Left lung (tissue), 10 donors: Measurements from ENCODE around the gene TDRD3. TPM values are rescaled to one million over a fixed set of nuclear protein-coding genes. Genes with fewer than 3 reads are reported as not detected.

ENCODE experiments used
- ATAC-seq: fragments of 200-7000 bp; cut with Tn5 transposase; one replicate; pipeline ENCODE4 v1.9.1; 2020; ENCODE audit warnings: moderate library complexity
- DNase-seq, 4 donors: peaks; one replicate each; pipeline ENCODE4 v3.0.0-alpha.2; 2013 to 2020
- H3K27ac ChIP-seq, 2 donors: fragments of 200-600 bp; sonication (generic) in 1 of 2; one replicate each; pipeline versions ENCODE4 v1.5.0 to v1.8.0; 2020 to 2021
- H3K27me3 ChIP-seq, 2 donors: fragments of 200-600 bp; sonication (generic) in 1 of 2; one replicate each; pipeline versions ENCODE4 v1.5.0 to v1.8.0; 2020 to 2021
- H3K36me3 ChIP-seq, 2 donors: fragments of 200-600 bp; sonication (generic) in 1 of 2; one replicate each; pipeline versions ENCODE4 v1.5.0 to v1.8.0; 2020 to 2021
- H3K4me1 ChIP-seq, 2 donors: fragments of 200-600 bp; one replicate each; pipeline ENCODE4 v1.8.0; 2021
- H3K4me3 ChIP-seq, 2 donors: fragments of 200-600 bp; sonication (generic) in 1 of 2; one replicate each; pipeline versions ENCODE4 v1.5.0 to v1.8.0; 2020 to 2021; ENCODE audit warnings: mild to moderate bottlenecking in 1 of 2
- H3K9me3 ChIP-seq, 2 donors: fragments of 200-600 bp; sonication (generic) in 1 of 2; one replicate each; pipeline versions ENCODE4 v1.5.0 to v1.8.0; 2020 to 2021
- CTCF ChIP-seq, 2 donors: fragments of 200-600 bp; sonication (generic) in 1 of 2; IDR thresholded peaks; one replicate each; pipeline versions ENCODE4 v1.5.0 to v1.8.0; 2021; ENCODE audit warnings: antibody characterized with exemption in 2 of 2
- intact Hi-C, 2 donors: fragments of 100-400 bp; cut with DNase I; formaldehyde crosslinking; loops; one replicate each; pipeline versions ENCODE4 v1.11.2 to v1.14.2; 2022
- polyA plus RNA-seq, 6 donors: library from polyadenylated mRNA; unstranded; fragments of 120-200 nt; gene quantifications; one replicate each; pipeline ENCODE4 v1.2.1, GENCODE V29; 2013; ENCODE audit not compliant: insufficient read length in 6 of 6
- total RNA-seq, 2 donors: library from RNA; stranded (reverse); fragmentation: NEBNext Ultra II Directional; extraction: Animal tissue kit (Norgen Biotek cat#: 25700); gene quantifications; one replicate each; pipeline ENCODE4 v1.2.1, GENCODE V29; 2021
- donor health status: DM: no; HTN: yes; CAD: no.
- donor health status: DM: no; HTN: no; CAD: no.

TDRD3 gene
- total and polyA plus RNA-seq, 8 donors: 18.2 to 43.4 (median 41.1) TPM

GRCh38 chr13:60494296-60494695, 97.3 kb downstream of the TDRD3 start:
- no peaks in the 10 kb centered on the region for H3K4me1 ChIP-seq
- DNase-seq (no peak), ATAC-seq (no peak)
- H3K4me3 ChIP-seq: no peak overlapping the region
- H3K36me3 ChIP-seq: peaks cover 0 to 34% of the 10 kb centered on the region in 2 donors
- TF ChIP-seq CTCF (IDR thresholded peaks at IDR 0.05): no peak
- no peak overlapping the region for H3K27ac ChIP-seq
- peaks cover 0 to 4% of the 10 kb centered on the region in 2 donors for H3K9me3 ChIP-seq
- intact Hi-C loops: no loop called here
- H3K27me3 ChIP-seq: no peaks in the 10 kb centered on the region

- DNase-seq: no peak
- no peak overlapping the region for H3K27ac ChIP-seq
- H3K4me1 ChIP-seq: no peaks in the 10 kb centered on the region
- no peaks in the 10 kb centered on the region for H3K27me3 ChIP-seq
- peaks cover 0 to 58% of the 10 kb centered on the region in 2 donors for H3K9me3 ChIP-seq
- no peak overlapping the region for H3K4me3 ChIP-seq
- no peak for TF ChIP-seq CTCF (IDR thresholded peaks at IDR 0.05)
- no peak for ATAC-seq
- intact Hi-C loops: no loop called here
- peaks cover 5 to 70% of the 10 kb centered on the region in 2 donors for H3K36me3 ChIP-seq
Measured at GRCh38 chr13:60501236-60501635, 104.2 kb downstream of the TDRD3 start.

GRCh38 chr13:60509601-60510386, 112.8 kb downstream of the TDRD3 start:
- no peak for TF ChIP-seq CTCF (IDR thresholded peaks at IDR 0.05)
- Histone ChIP-seq H3K9me3 (peaks cover 0 to 17% of the 10 kb centered on the region in 2 donors), H3K4me1 (no peaks in the 10 kb centered on the region), H3K27ac (no peak overlapping the region), H3K27me3 (no peaks in the 10 kb centered on the region), H3K4me3 (no peak overlapping the region), H3K36me3 (peaks cover 0 to 33% of the 10 kb centered on the region in 2 donors)
- ATAC-seq (no peak), DNase-seq (no peak)
- intact Hi-C loops: no loop called here

GRCh38 chr13:60511637-60512036, 114.6 kb downstream of the TDRD3 start:
- peaks cover 0 to 26% of the 10 kb centered on the region in 2 donors for H3K36me3 ChIP-seq
- H3K9me3 ChIP-seq: peaks cover 0 to 12% of the 10 kb centered on the region in 2 donors
- no peak overlapping the region for H3K4me3 ChIP-seq
- H3K4me1 ChIP-seq: no peaks in the 10 kb centered on the region
- TF ChIP-seq CTCF (IDR thresholded peaks at IDR 0.05): no peak
- DNase-seq: no peak
- H3K27ac ChIP-seq: no peak overlapping the region
- no peaks in the 10 kb centered on the region for H3K27me3 ChIP-seq
- intact Hi-C loops: no loop called here
- no peak for ATAC-seq

- no peak for ATAC-seq
- Histone ChIP-seq H3K27ac (no peak overlapping the region), H3K36me3 (peaks cover 0 to 26% of the 10 kb centered on the region in 2 donors), H3K27me3 (no peaks in the 10 kb centered on the region), H3K9me3 (peaks cover 0 to 12% of the 10 kb centered on the region in 2 donors), H3K4me3 (no peak overlapping the region), H3K4me1 (no peaks in the 10 kb centered on the region)
- intact Hi-C loops: no loop called here
- TF ChIP-seq CTCF (IDR thresholded peaks at IDR 0.05): no peak
- DNase-seq: no peak
Measured at GRCh38 chr13:60514891-60515290, 117.9 kb downstream of the TDRD3 start.
